OCI-LY3 (cell line): ENCODE data around the gene GPLD1.

Source experiments
- EZH2phosphoT487 ChIP-seq: fragments of 200-600 bp; shearing (Covaris generic); IDR thresholded peaks from 2 replicates; pipeline ENCODE4 v1.6.1; 2018; ENCODE audit warnings: antibody characterized with exemption, mixed run types, low read depth
- TF ChIP-seq, protein P1 (sequence below): fragments of 200-600, 300-600 bp; sonication (generic); IDR thresholded peaks from 2 replicates; pipeline ENCODE4 v1.5.1; 2014; ENCODE audit warnings: antibody characterized with exemption, low read length, low read depth

DNA sequence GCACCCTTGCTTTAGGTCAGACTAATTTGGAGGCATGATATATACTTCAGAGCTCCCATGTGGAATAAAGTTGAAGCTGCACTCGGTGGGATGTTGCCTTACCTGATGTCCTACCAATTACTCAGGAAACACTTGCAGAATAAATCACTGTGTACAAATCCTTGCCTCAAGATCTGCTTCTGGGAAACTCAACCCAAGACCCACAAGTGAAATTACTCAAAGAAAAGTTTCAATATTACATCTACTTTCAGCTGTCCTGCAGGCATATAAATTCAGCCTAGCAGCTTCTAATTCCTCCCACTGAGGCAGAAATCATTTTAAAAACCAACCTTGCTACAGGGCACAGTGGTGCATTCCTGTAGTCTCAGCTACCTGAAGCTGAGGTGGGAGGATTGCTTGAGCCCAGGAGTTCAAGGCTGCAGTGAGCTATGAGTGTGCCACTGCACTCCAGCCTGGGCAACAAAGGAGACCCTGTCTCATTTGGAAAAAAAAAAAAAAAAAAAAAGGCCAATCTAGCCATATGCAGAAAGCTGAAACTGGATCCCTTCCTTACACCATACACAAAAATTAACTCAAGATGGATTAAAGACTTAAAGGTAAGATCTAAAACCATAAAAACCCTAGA is 110.8 kb downstream of the GPLD1 start:
- no peak for TF ChIP-seq EZH2phosphoT487
- TF ChIP-seq, protein P1, sequence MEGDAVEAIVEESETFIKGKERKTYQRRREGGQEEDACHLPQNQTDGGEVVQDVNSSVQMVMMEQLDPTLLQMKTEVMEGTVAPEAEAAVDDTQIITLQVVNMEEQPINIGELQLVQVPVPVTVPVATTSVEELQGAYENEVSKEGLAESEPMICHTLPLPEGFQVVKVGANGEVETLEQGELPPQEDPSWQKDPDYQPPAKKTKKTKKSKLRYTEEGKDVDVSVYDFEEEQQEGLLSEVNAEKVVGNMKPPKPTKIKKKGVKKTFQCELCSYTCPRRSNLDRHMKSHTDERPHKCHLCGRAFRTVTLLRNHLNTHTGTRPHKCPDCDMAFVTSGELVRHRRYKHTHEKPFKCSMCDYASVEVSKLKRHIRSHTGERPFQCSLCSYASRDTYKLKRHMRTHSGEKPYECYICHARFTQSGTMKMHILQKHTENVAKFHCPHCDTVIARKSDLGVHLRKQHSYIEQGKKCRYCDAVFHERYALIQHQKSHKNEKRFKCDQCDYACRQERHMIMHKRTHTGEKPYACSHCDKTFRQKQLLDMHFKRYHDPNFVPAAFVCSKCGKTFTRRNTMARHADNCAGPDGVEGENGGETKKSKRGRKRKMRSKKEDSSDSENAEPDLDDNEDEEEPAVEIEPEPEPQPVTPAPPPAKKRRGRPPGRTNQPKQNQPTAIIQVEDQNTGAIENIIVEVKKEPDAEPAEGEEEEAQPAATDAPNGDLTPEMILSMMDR, result no peak
